ENCODE results near the gene SHROOM2. TPM values are rescaled to one million over a fixed set of nuclear protein-coding genes. Genes with fewer than 3 reads are reported as not detected.

Gene SHROOM2
- total and polyA plus RNA-seq, 4 donors: 3.0 to 15.5 (median 5.0) TPM

- WGBS, 2 donors: 82 to 100% methylated on average over 3 of the region's 3 CpGs
- no peak for TF ChIP-seq CTCF (IDR thresholded peaks at IDR 0.05; ENCODE audit: control extremely low read depth, extremely low read depth)
Measured at GRCh38 chrX:9935436-9935835, 149.2 kb downstream of the SHROOM2 start.

GRCh38 chrX:9937761-9938160, 151.5 kb downstream of the SHROOM2 start:
- Histone ChIP-seq H3K36me3 (ENCODE audit: control insufficient read depth in 4 of 4, insufficient read depth in 4 of 4, low read length in 4 of 4) (peaks cover 0 to 9% (median 7%) of the 10 kb centered on the region in 4 donors), H3K27me3 (ENCODE audit: control insufficient read depth in 3 of 3, insufficient read depth in 3 of 3, low read length in 2 of 3) (peaks cover 0 to 5% (median 0%) of the 10 kb centered on the region in 3 donors), H3K4me3 (no peak overlapping the region), H3K4me1 (ENCODE audit: control insufficient read depth in 5 of 5, insufficient read depth in 5 of 5, low read length in 5 of 5) (no peaks in the 10 kb centered on the region), H3K9ac (ENCODE audit: insufficient read depth in 1 of 2, low read length in 2 of 2) (no peak overlapping the region), H3K9me3 (ENCODE audit: control insufficient read depth in 4 of 4, insufficient read depth in 3 of 4, low read length in 3 of 4) (peaks cover 0 to 5% (median 0%) of the 10 kb centered on the region in 4 donors), H3K27ac (ENCODE audit: low read depth in 1 of 2, low read length in 1 of 2) (no peak overlapping the region)
- no peak for TF ChIP-seq CTCF (IDR thresholded peaks at IDR 0.05; ENCODE audit: control extremely low read depth, extremely low read depth)
- DNase-seq (no peak), ATAC-seq (ENCODE audit: insufficient read depth, low FRiP score) (no peak)
- WGBS, 2 donors: 79 to 94% methylated on average over 8 of the region's 8 CpGs

More at GRCh38 chrX:9935436-9935835, 149.2 kb downstream of the SHROOM2 start:
- Histone ChIP-seq H3K4me1 (ENCODE audit: control insufficient read depth in 5 of 5, insufficient read depth in 5 of 5, low read length in 5 of 5) (no peaks in the 10 kb centered on the region), H3K27me3 (ENCODE audit: control insufficient read depth in 3 of 3, insufficient read depth in 3 of 3, low read length in 2 of 3) (peaks cover 0 to 2% (median 0%) of the 10 kb centered on the region in 3 donors), H3K27ac (ENCODE audit: low read depth in 1 of 2, low read length in 1 of 2) (no peak overlapping the region), H3K9me3 (ENCODE audit: control insufficient read depth in 4 of 4, insufficient read depth in 3 of 4, low read length in 3 of 4) (peaks cover 0 to 7% (median 0%) of the 10 kb centered on the region in 4 donors), H3K9ac (ENCODE audit: insufficient read depth in 1 of 2, low read length in 2 of 2) (no peak overlapping the region), H3K36me3 (ENCODE audit: control insufficient read depth in 4 of 4, insufficient read depth in 4 of 4, low read length in 4 of 4) (peaks cover 0 to 4% (median 4%) of the 10 kb centered on the region in 4 donors), H3K4me3 (no peak overlapping the region)
- ATAC-seq (ENCODE audit: insufficient read depth, low FRiP score) (no peak), DNase-seq (no peak)

GRCh38 chrX:9938516-9938915, 152.3 kb downstream of the SHROOM2 start:
- Histone ChIP-seq H3K27me3 (ENCODE audit: control insufficient read depth in 3 of 3, insufficient read depth in 3 of 3, low read length in 2 of 3) (peaks cover 0 to 5% (median 0%) of the 10 kb centered on the region in 3 donors), H3K9me3 (ENCODE audit: control insufficient read depth in 4 of 4, insufficient read depth in 3 of 4, low read length in 3 of 4) (peaks cover 0 to 5% (median 0%) of the 10 kb centered on the region in 4 donors), H3K9ac (ENCODE audit: insufficient read depth in 1 of 2, low read length in 2 of 2) (no peak overlapping the region), H3K27ac (ENCODE audit: low read depth in 1 of 2, low read length in 1 of 2) (no peak overlapping the region), H3K4me1 (ENCODE audit: control insufficient read depth in 5 of 5, insufficient read depth in 5 of 5, low read length in 5 of 5) (no peaks in the 10 kb centered on the region), H3K4me3 (no peak overlapping the region), H3K36me3 (ENCODE audit: control insufficient read depth in 4 of 4, insufficient read depth in 4 of 4, low read length in 4 of 4) (peaks cover 0 to 10% (median 8%) of the 10 kb centered on the region in 4 donors)
- WGBS, 2 donors: 87 to 89% methylated on average over 7 of the region's 7 CpGs
- DNase-seq: no peak
- ATAC-seq (ENCODE audit: insufficient read depth, low FRiP score): no peak
- no peak for TF ChIP-seq CTCF (IDR thresholded peaks at IDR 0.05; ENCODE audit: control extremely low read depth, extremely low read depth)

- no peak for TF ChIP-seq CTCF (IDR thresholded peaks at IDR 0.05; ENCODE audit: control extremely low read depth, extremely low read depth)
- peaks cover 0 to 13% (median 8%) of the 10 kb centered on the region in 4 donors for H3K36me3 ChIP-seq (ENCODE audit: control insufficient read depth in 4 of 4, insufficient read depth in 4 of 4, low read length in 4 of 4)
- no peak overlapping the region for H3K27ac ChIP-seq (ENCODE audit: low read depth in 1 of 2, low read length in 1 of 2)
- H3K4me3 ChIP-seq: no peak overlapping the region
- peaks cover 0 to 5% (median 0%) of the 10 kb centered on the region in 4 donors for H3K9me3 ChIP-seq (ENCODE audit: control insufficient read depth in 4 of 4, insufficient read depth in 3 of 4, low read length in 3 of 4)
- no peaks in the 10 kb centered on the region for H3K4me1 ChIP-seq (ENCODE audit: control insufficient read depth in 5 of 5, insufficient read depth in 5 of 5, low read length in 5 of 5)
- DNase-seq: no peak
- H3K27me3 ChIP-seq (ENCODE audit: control insufficient read depth in 3 of 3, insufficient read depth in 3 of 3, low read length in 2 of 3): peaks cover 0 to 5% (median 0%) of the 10 kb centered on the region in 3 donors
- WGBS, 2 donors: 63 to 86% methylated on average over 14 of the region's 14 CpGs
- no peak for ATAC-seq (ENCODE audit: insufficient read depth, low FRiP score)
- no peak overlapping the region for H3K9ac ChIP-seq (ENCODE audit: insufficient read depth in 1 of 2, low read length in 2 of 2)
Measured at GRCh38 chrX:9940421-9940820, 154.2 kb downstream of the SHROOM2 start.
